HepG2 (cell line): ENCODE results near the gene IPCEF1.

Experiments used
- CREM ChIP-seq, 2 experiments: sonication (generic) in 1 of 2; formaldehyde crosslinking in 1 of 2; IDR thresholded peaks; 2 replicates each; pipeline versions ENCODE4 v1.4.0 to v1.6.1; 2016 to 2020; ENCODE audit warnings: antibody characterized with exemption in 1 of 2, mild to moderate bottlenecking in 1 of 2, missing genetic modification reagents in 1 of 2
- ELF4 ChIP-seq: sonication (generic); formaldehyde crosslinking; IDR thresholded peaks from 2 replicates; pipeline ENCODE4 v1.5.0; 2020; ENCODE audit warnings: missing genetic modification reagents, mild to moderate bottlenecking, moderate library complexity, borderline replicate concordance
- EZH2 ChIP-seq: conservative IDR thresholded peaks from 2 replicates; pipeline ENCODE4 v1.6.1; 2012; ENCODE audit warnings: mild to moderate bottlenecking, low read depth, low read length, moderate library complexity
- FOXC1 ChIP-seq: sonication (generic); formaldehyde crosslinking; IDR thresholded peaks from 2 replicates; pipeline ENCODE4 v1.8.0; 2022; ENCODE audit warnings: mild to moderate bottlenecking, missing genetic modification reagents, borderline replicate concordance
- KLF13 ChIP-seq: sonication (generic); formaldehyde crosslinking; IDR thresholded peaks from 2 replicates; pipeline ENCODE4 v1.4.0; 2020; ENCODE audit warnings: mild to moderate bottlenecking, missing genetic modification reagents
- POLR2A ChIP-seq, 2 experiments: IDR thresholded peaks; 2 replicates each; pipeline ENCODE4 v1.6.1; 2011; ENCODE audit warnings: low read depth in 2 of 2, low read length in 2 of 2, mild to moderate bottlenecking in 1 of 2, moderate library complexity in 1 of 2; ENCODE audit not compliant: insufficient read depth in 1 of 2
- PRPF4 ChIP-seq: fragments of 200-400 bp; formaldehyde crosslinking; IDR thresholded peaks from 2 replicates; pipeline ENCODE4 v1.6.1; 2016; ENCODE audit warnings: low read length, low read depth; ENCODE audit not compliant: poor library complexity, severe bottlenecking
- SNRNP70 ChIP-seq: fragments of 200-400 bp; formaldehyde crosslinking; IDR thresholded peaks from 2 replicates; pipeline ENCODE4 v1.6.1; 2017; ENCODE audit warnings: mild to moderate bottlenecking, low read depth, low read length, moderate library complexity
- SOX13 ChIP-seq, 3 experiments: fragments of 450-650 bp in 1 of 3; sonication (generic) in 1 of 3; formaldehyde crosslinking in 1 of 3; IDR thresholded peaks in 2 of 3; conservative IDR thresholded peaks in 1 of 3; 2 replicates each; pipeline versions ENCODE4 v1.5.0 to v1.6.1; 2016 to 2020; ENCODE audit warnings: antibody characterized with exemption in 1 of 3, mild to moderate bottlenecking in 1 of 3, missing compliant biosample characterization in 1 of 3, missing genetic modification reagents in 1 of 3, moderate library complexity in 1 of 3
- SP4 ChIP-seq: sonication (generic); formaldehyde crosslinking; IDR thresholded peaks from 2 replicates; pipeline ENCODE4 v1.8.1; 2023; ENCODE audit warnings: mild to moderate bottlenecking, missing genetic modification reagents
- ZBTB1 ChIP-seq: sonication (generic); formaldehyde crosslinking; IDR thresholded peaks from 2 replicates; pipeline ENCODE4 v1.4.0; 2020; ENCODE audit warnings: missing genetic modification reagents, borderline replicate concordance
- ZNF850 ChIP-seq: sonication (generic); formaldehyde crosslinking; conservative IDR thresholded peaks from 2 replicates; pipeline ENCODE4 v1.9.0; 2021; ENCODE audit warnings: mild to moderate bottlenecking, missing genetic modification reagents
- TF ChIP-seq, protein P1 (sequence below), 2 experiments: IDR thresholded peaks; 2 replicates each; pipeline ENCODE4 v1.6.1; 2011 to 2012; ENCODE audit warnings: low read length in 2 of 2, borderline replicate concordance in 1 of 2, low read depth in 1 of 2, mild to moderate bottlenecking in 1 of 2, moderate library complexity in 1 of 2
- TF ChIP-seq, protein P2 (sequence below): sonication (generic); formaldehyde crosslinking; IDR thresholded peaks from 2 replicates; pipeline ENCODE4 v1.5.0; 2020; ENCODE audit warnings: mild to moderate bottlenecking, missing genetic modification reagents, moderate library complexity

- TF ChIP-seq CREM (IDR thresholded peaks at IDR 0.05) (no peak), CREM (CRISPR knock-in tag; IDR thresholded peaks at IDR 0.05) (no peak), EZH2 (no peak), ELF4 (CRISPR knock-in tag) (no peak), KLF13 (no peak), ZNF850 (CRISPR knock-in tag) (no peak), POLR2A (IDR thresholded peaks at IDR 0.05; ENCODE audit: insufficient read depth in 1 of 2, low read depth in 2 of 2, low read length in 2 of 2) (no peak), PRPF4 (no peak), SNRNP70 (no peak), SP4 (CRISPR knock-in tag) (no peak), ZBTB1 (CRISPR knock-in tag) (no peak), FOXC1 (CRISPR knock-in tag) (no peak), SOX13 (IDR thresholded peaks at IDR 0.05) (no peak), SOX13 (CRISPR knock-in tag; conservative IDR thresholded peaks at IDR 0.05 in 1 of 2, IDR thresholded peaks at IDR 0.05 in 1 of 2) (no peak)
- TF ChIP-seq, protein P1, sequence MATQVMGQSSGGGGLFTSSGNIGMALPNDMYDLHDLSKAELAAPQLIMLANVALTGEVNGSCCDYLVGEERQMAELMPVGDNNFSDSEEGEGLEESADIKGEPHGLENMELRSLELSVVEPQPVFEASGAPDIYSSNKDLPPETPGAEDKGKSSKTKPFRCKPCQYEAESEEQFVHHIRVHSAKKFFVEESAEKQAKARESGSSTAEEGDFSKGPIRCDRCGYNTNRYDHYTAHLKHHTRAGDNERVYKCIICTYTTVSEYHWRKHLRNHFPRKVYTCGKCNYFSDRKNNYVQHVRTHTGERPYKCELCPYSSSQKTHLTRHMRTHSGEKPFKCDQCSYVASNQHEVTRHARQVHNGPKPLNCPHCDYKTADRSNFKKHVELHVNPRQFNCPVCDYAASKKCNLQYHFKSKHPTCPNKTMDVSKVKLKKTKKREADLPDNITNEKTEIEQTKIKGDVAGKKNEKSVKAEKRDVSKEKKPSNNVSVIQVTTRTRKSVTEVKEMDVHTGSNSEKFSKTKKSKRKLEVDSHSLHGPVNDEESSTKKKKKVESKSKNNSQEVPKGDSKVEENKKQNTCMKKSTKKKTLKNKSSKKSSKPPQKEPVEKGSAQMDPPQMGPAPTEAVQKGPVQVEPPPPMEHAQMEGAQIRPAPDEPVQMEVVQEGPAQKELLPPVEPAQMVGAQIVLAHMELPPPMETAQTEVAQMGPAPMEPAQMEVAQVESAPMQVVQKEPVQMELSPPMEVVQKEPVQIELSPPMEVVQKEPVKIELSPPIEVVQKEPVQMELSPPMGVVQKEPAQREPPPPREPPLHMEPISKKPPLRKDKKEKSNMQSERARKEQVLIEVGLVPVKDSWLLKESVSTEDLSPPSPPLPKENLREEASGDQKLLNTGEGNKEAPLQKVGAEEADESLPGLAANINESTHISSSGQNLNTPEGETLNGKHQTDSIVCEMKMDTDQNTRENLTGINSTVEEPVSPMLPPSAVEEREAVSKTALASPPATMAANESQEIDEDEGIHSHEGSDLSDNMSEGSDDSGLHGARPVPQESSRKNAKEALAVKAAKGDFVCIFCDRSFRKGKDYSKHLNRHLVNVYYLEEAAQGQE (IDR thresholded peaks at IDR 0.05; ENCODE audit: borderline replicate concordance in 1 of 2, low read depth in 1 of 2, low read length in 2 of 2) = no peak
- TF ChIP-seq, protein P2, sequence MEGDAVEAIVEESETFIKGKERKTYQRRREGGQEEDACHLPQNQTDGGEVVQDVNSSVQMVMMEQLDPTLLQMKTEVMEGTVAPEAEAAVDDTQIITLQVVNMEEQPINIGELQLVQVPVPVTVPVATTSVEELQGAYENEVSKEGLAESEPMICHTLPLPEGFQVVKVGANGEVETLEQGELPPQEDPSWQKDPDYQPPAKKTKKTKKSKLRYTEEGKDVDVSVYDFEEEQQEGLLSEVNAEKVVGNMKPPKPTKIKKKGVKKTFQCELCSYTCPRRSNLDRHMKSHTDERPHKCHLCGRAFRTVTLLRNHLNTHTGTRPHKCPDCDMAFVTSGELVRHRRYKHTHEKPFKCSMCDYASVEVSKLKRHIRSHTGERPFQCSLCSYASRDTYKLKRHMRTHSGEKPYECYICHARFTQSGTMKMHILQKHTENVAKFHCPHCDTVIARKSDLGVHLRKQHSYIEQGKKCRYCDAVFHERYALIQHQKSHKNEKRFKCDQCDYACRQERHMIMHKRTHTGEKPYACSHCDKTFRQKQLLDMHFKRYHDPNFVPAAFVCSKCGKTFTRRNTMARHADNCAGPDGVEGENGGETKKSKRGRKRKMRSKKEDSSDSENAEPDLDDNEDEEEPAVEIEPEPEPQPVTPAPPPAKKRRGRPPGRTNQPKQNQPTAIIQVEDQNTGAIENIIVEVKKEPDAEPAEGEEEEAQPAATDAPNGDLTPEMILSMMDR (CRISPR knock-in tag) = no peak
Observed at GRCh38 chr6:154318721-154319120, 37.9 kb downstream of the IPCEF1 start.
